ENCODE results near the gene ZNF770.

Gene ZNF770

GRCh38 chr15:34988027-34988902 is at the start of gene ZNF770 (continued):
- no peak for TF ChIP-seq ZSCAN4 (tag by site-specific recombination; IDR thresholded peaks at IDR 0.05)
- peak; percentile 39; the same call in 1 of the 2 replicates for TF ChIP-seq ZNF394 (tag by site-specific recombination; IDR thresholded peaks at IDR 0.05; ENCODE audit: borderline replicate concordance)
- peak; percentile 57; the same call in 1 of the 2 replicates for TF ChIP-seq SP7 (tag by site-specific recombination; IDR thresholded peaks at IDR 0.05)
- 0 out of 2 replicates have a peak, but pooled peaks have one; percentile 65 for TF ChIP-seq ZNF501 (tag by site-specific recombination; IDR thresholded peaks at IDR 0.05)
- TF ChIP-seq ZFP41 (tag by site-specific recombination; IDR thresholded peaks at IDR 0.05; ENCODE audit: borderline replicate concordance): no peak
- peak; percentile 82 for TF ChIP-seq ZXDB (tag by site-specific recombination; IDR thresholded peaks at IDR 0.05)
- no peak for TF ChIP-seq REPIN1 (tag by site-specific recombination; IDR thresholded peaks at IDR 0.05; ENCODE audit: low read depth)
- TF ChIP-seq YY2 (tag by site-specific recombination; IDR thresholded peaks at IDR 0.05): peak; percentile 67
- no peak for TF ChIP-seq ZNF645 (tag by site-specific recombination; IDR thresholded peaks at IDR 0.05)
- TF ChIP-seq ZSCAN16 (tag by site-specific recombination; IDR thresholded peaks at IDR 0.05): no peak
- TF ChIP-seq ZNF398 (tag by site-specific recombination; IDR thresholded peaks at IDR 0.05): no peak
- no peak for TF ChIP-seq EGR2 (tag by site-specific recombination; IDR thresholded peaks at IDR 0.05; ENCODE audit: low read depth)
- TF ChIP-seq ZNF600 (tag by site-specific recombination; IDR thresholded peaks at IDR 0.05): 0 out of 2 replicates have a peak, but pooled peaks have one; percentile 44
- no peak for TF ChIP-seq ZNF521 (tag by site-specific recombination; IDR thresholded peaks at IDR 0.05)
- 0 out of 2 replicates have a peak, but pooled peaks have one; percentile 22 for TF ChIP-seq ZNF513 (tag by site-specific recombination; IDR thresholded peaks at IDR 0.05)
- TF ChIP-seq ZSCAN30 (tag by site-specific recombination; IDR thresholded peaks at IDR 0.05): peak; percentile 95
- TF ChIP-seq ZNF561 (tag by site-specific recombination; IDR thresholded peaks at IDR 0.05; ENCODE audit: borderline replicate concordance): peak; percentile 80
- peak; percentile 50; the same call in 1 of the 2 replicates for TF ChIP-seq ZNF677 (tag by site-specific recombination; IDR thresholded peaks at IDR 0.05)
- TF ChIP-seq ZEB2 (tag by site-specific recombination; IDR thresholded peaks at IDR 0.05): peak; percentile 62; the same call in 1 of the 2 replicates
- TF ChIP-seq ZBTB20 (tag by site-specific recombination; IDR thresholded peaks at IDR 0.05): peak; percentile 86
- no peak for TF ChIP-seq ZNF433 (tag by site-specific recombination; IDR thresholded peaks at IDR 0.05; ENCODE audit: low read depth)
- 0 out of 2 replicates have a peak, but pooled peaks have one; percentile 30 for TF ChIP-seq ZNF449 (tag by site-specific recombination; IDR thresholded peaks at IDR 0.05)
- TF ChIP-seq ZNF174 (tag by site-specific recombination; IDR thresholded peaks at IDR 0.05): no peak
- TF ChIP-seq GFI1B (tag by site-specific recombination; IDR thresholded peaks at IDR 0.05): no peak
- peak; percentile 72; the same call in 1 of the 2 replicates for TF ChIP-seq ZNF423 (tag by site-specific recombination; IDR thresholded peaks at IDR 0.05)
- no peak for TF ChIP-seq ZNF148 (tag by site-specific recombination; IDR thresholded peaks at IDR 0.05; ENCODE audit: borderline replicate concordance)
- no peak for TF ChIP-seq ZNF26 (tag by site-specific recombination; IDR thresholded peaks at IDR 0.05)
